ENCODE data around the gene PGBD5.

The PGBD5 gene

GRCh38 chr1:230299191-230300006 lies 126.7 kb downstream of the PGBD5 start:
- Histone ChIP-seq H3K4me1 (ENCODE audit: control insufficient read depth, insufficient read depth, low read length) (no peaks in the 10 kb centered on the region), H3K9me3 (ENCODE audit: control insufficient read depth, low read length) (no peaks in the 10 kb centered on the region), H3K36me3 (ENCODE audit: control insufficient read depth, insufficient read depth, low read length) (no peaks in the 10 kb centered on the region), H3K4me3 (ENCODE audit: low read length) (no peak overlapping the region), H3K9ac (ENCODE audit: low read length) (no peak overlapping the region), H3K27me3 (ENCODE audit: control insufficient read depth, insufficient read depth, low read length) (no peaks in the 10 kb centered on the region)

GRCh38 chr1:230295367-230295766 lies 130.8 kb downstream of the PGBD5 start:
- Histone ChIP-seq H3K27me3 (ENCODE audit: control insufficient read depth, insufficient read depth, low read length) (no peaks in the 10 kb centered on the region), H3K36me3 (ENCODE audit: control insufficient read depth, insufficient read depth, low read length) (no peaks in the 10 kb centered on the region), H3K4me1 (ENCODE audit: control insufficient read depth, insufficient read depth, low read length) (no peaks in the 10 kb centered on the region), H3K9ac (ENCODE audit: low read length) (no peak overlapping the region), H3K9me3 (ENCODE audit: control insufficient read depth, low read length) (no peaks in the 10 kb centered on the region), H3K4me3 (ENCODE audit: low read length) (no peak overlapping the region)

GRCh38 chr1:230293390-230293700 lies 132.8 kb downstream of the PGBD5 start:
- no peak overlapping the region for H3K9ac ChIP-seq (ENCODE audit: low read length)
- no peaks in the 10 kb centered on the region for H3K4me1 ChIP-seq (ENCODE audit: control insufficient read depth, insufficient read depth, low read length)
- no peaks in the 10 kb centered on the region for H3K9me3 ChIP-seq (ENCODE audit: control insufficient read depth, low read length)
- H3K27me3 ChIP-seq (ENCODE audit: control insufficient read depth, insufficient read depth, low read length), result peaks cover 2% of the 10 kb centered on the region
- H3K36me3 ChIP-seq (ENCODE audit: control insufficient read depth, insufficient read depth, low read length), result no peaks in the 10 kb centered on the region
- H3K4me3 ChIP-seq (ENCODE audit: low read length), result no peak overlapping the region

GRCh38 chr1:230292689-230293389 lies 133.3 kb downstream of the PGBD5 start:
- H3K4me3 ChIP-seq (ENCODE audit: low read length), result no peak overlapping the region
- H3K4me1 ChIP-seq (ENCODE audit: control insufficient read depth, insufficient read depth, low read length), result no peaks in the 10 kb centered on the region
- H3K9me3 ChIP-seq (ENCODE audit: control insufficient read depth, low read length), result no peaks in the 10 kb centered on the region
- no peak overlapping the region for H3K9ac ChIP-seq (ENCODE audit: low read length)
- peaks cover 3% of the 10 kb centered on the region for H3K27me3 ChIP-seq (ENCODE audit: control insufficient read depth, insufficient read depth, low read length)
- no peaks in the 10 kb centered on the region for H3K36me3 ChIP-seq (ENCODE audit: control insufficient read depth, insufficient read depth, low read length)

- Histone ChIP-seq H3K4me3 (ENCODE audit: low read length) (no peak overlapping the region), H3K27me3 (ENCODE audit: control insufficient read depth, insufficient read depth, low read length) (peaks cover 3% of the 10 kb centered on the region), H3K9me3 (ENCODE audit: control insufficient read depth, low read length) (no peaks in the 10 kb centered on the region), H3K9ac (ENCODE audit: low read length) (no peak overlapping the region), H3K4me1 (ENCODE audit: control insufficient read depth, insufficient read depth, low read length) (no peaks in the 10 kb centered on the region), H3K36me3 (ENCODE audit: control insufficient read depth, insufficient read depth, low read length) (no peaks in the 10 kb centered on the region)
Observed at GRCh38 chr1:230291731-230292620, 134.2 kb downstream of the PGBD5 start.

- Histone ChIP-seq H3K9me3 (ENCODE audit: control insufficient read depth, low read length) (no peaks in the 10 kb centered on the region), H3K4me3 (ENCODE audit: low read length) (no peak overlapping the region), H3K9ac (ENCODE audit: low read length) (no peak overlapping the region), H3K4me1 (ENCODE audit: control insufficient read depth, insufficient read depth, low read length) (no peaks in the 10 kb centered on the region), H3K36me3 (ENCODE audit: control insufficient read depth, insufficient read depth, low read length) (no peaks in the 10 kb centered on the region), H3K27me3 (ENCODE audit: control insufficient read depth, insufficient read depth, low read length) (peaks cover 3% of the 10 kb centered on the region)
Observed at GRCh38 chr1:230289350-230289644, 136.8 kb downstream of the PGBD5 start.

- no peak overlapping the region for H3K4me3 ChIP-seq (ENCODE audit: low read length)
Observed at GRCh38 chr1:230288641-230289349, 137.3 kb downstream of the PGBD5 start.

GRCh38 chr1:230287674-230288315 lies 138.3 kb downstream of the PGBD5 start:
- no peak overlapping the region for H3K4me3 ChIP-seq (ENCODE audit: low read length)
- H3K27me3 ChIP-seq (ENCODE audit: control insufficient read depth, insufficient read depth, low read length), result peaks cover 3% of the 10 kb centered on the region
- H3K36me3 ChIP-seq (ENCODE audit: control insufficient read depth, insufficient read depth, low read length), result no peaks in the 10 kb centered on the region
- no peaks in the 10 kb centered on the region for H3K4me1 ChIP-seq (ENCODE audit: control insufficient read depth, insufficient read depth, low read length)
- H3K9me3 ChIP-seq (ENCODE audit: control insufficient read depth, low read length), result no peaks in the 10 kb centered on the region
- H3K9ac ChIP-seq (ENCODE audit: low read length), result no peak overlapping the region

More at GRCh38 chr1:230288641-230289349, 137.3 kb downstream of the PGBD5 start:
- Histone ChIP-seq H3K9me3 (ENCODE audit: control insufficient read depth, low read length) (no peaks in the 10 kb centered on the region), H3K9ac (ENCODE audit: low read length) (no peak overlapping the region), H3K27me3 (ENCODE audit: control insufficient read depth, insufficient read depth, low read length) (peaks cover 3% of the 10 kb centered on the region), H3K36me3 (ENCODE audit: control insufficient read depth, insufficient read depth, low read length) (no peaks in the 10 kb centered on the region), H3K4me1 (ENCODE audit: control insufficient read depth, insufficient read depth, low read length) (no peaks in the 10 kb centered on the region)

GRCh38 chr1:230286890-230287269 lies 139.3 kb downstream of the PGBD5 start:
- H3K4me3 ChIP-seq (ENCODE audit: low read length), result no peak overlapping the region
- peaks cover 3% of the 10 kb centered on the region for H3K27me3 ChIP-seq (ENCODE audit: control insufficient read depth, insufficient read depth, low read length)
- H3K4me1 ChIP-seq (ENCODE audit: control insufficient read depth, insufficient read depth, low read length), result no peaks in the 10 kb centered on the region
- H3K9ac ChIP-seq (ENCODE audit: low read length), result no peak overlapping the region
- no peaks in the 10 kb centered on the region for H3K9me3 ChIP-seq (ENCODE audit: control insufficient read depth, low read length)
- H3K36me3 ChIP-seq (ENCODE audit: control insufficient read depth, insufficient read depth, low read length), result no peaks in the 10 kb centered on the region

GRCh38 chr1:230286166-230286889 lies 139.8 kb downstream of the PGBD5 start:
- Histone ChIP-seq H3K36me3 (ENCODE audit: control insufficient read depth, insufficient read depth, low read length) (no peaks in the 10 kb centered on the region), H3K4me1 (ENCODE audit: control insufficient read depth, insufficient read depth, low read length) (no peaks in the 10 kb centered on the region), H3K9me3 (ENCODE audit: control insufficient read depth, low read length) (no peaks in the 10 kb centered on the region), H3K4me3 (ENCODE audit: low read length) (no peak overlapping the region), H3K27me3 (ENCODE audit: control insufficient read depth, insufficient read depth, low read length) (peaks cover 3% of the 10 kb centered on the region), H3K9ac (ENCODE audit: low read length) (no peak overlapping the region)

GRCh38 chr1:230285351-230285750 lies 140.8 kb downstream of the PGBD5 start:
- no peaks in the 10 kb centered on the region for H3K36me3 ChIP-seq (ENCODE audit: control insufficient read depth, insufficient read depth, low read length)
- H3K9me3 ChIP-seq (ENCODE audit: control insufficient read depth, low read length), result no peaks in the 10 kb centered on the region
- H3K4me3 ChIP-seq (ENCODE audit: low read length), result no peak overlapping the region
- H3K4me1 ChIP-seq (ENCODE audit: control insufficient read depth, insufficient read depth, low read length), result no peaks in the 10 kb centered on the region
- peaks cover 3% of the 10 kb centered on the region for H3K27me3 ChIP-seq (ENCODE audit: control insufficient read depth, insufficient read depth, low read length)
- no peak overlapping the region for H3K9ac ChIP-seq (ENCODE audit: low read length)

Data from mucosa of stomach (tissue), 1 donor.